ENCODE data around the gene PITPNC1.

Gene PITPNC1

DNA sequence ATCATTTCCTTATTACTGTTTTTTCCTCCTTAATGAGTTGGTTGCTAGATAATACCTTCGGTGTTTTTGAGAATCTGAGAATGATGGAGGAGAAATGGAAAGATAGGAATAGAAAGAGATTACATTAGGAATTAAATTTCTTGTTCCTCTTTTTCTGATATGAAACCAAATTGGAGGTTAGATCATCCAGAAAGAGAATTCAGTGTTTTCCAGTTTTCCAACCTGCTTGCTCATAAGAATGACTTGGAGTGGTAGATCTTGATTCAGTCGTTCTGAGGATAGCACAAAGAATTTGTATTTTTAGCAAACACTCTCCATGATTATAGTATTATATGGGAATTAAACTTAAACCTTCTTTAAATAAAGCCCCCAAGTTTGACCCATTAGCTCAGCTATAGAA lies 35.9 kb downstream of the PITPNC1 start:
- Histone ChIP-seq H3K4me1 (ENCODE audit: insufficient read depth, low read length, severe bottlenecking) (no peaks in the 10 kb centered on the region), H3K79me2 (ENCODE audit: insufficient read depth, low read length) (no peaks in the 10 kb centered on the region), H3K27ac (ENCODE audit: low read depth, low read length, poor library complexity, severe bottlenecking) (no peak overlapping the region), H2AFZ (ENCODE audit: low read length) (no peak overlapping the region), H3K4me2 (ENCODE audit: low read length) (no peak overlapping the region), H3K27me3 (ENCODE audit: insufficient read depth, low read length) (peaks cover 5% of the 10 kb centered on the region; the same call in 1 of the 2 replicates), H3K4me3 (ENCODE audit: low read depth, low read length, poor library complexity, severe bottlenecking) (no peak overlapping the region), H3K36me3 (ENCODE audit: insufficient read depth, low read length) (no peaks in the 10 kb centered on the region), H3K9me3 (ENCODE audit: low read length) (0 out of 2 replicates have a peak, but pooled peaks cover 5% of the 10 kb centered on the region), H3K9me2 (ENCODE audit: low read depth, low read length) (no peaks in the 10 kb centered on the region), H3K9ac (ENCODE audit: low read length) (no peak overlapping the region), H4K20me1 (ENCODE audit: insufficient read depth, low read length) (no peaks in the 10 kb centered on the region), H3F3A (ENCODE audit: insufficient read depth, low read length) (no peaks in the 10 kb centered on the region)
- TF ChIP-seq EZH2 (IDR thresholded peaks at IDR 0.05; ENCODE audit: borderline replicate concordance, low read length), result no peak
- TF ChIP-seq, protein P1, sequence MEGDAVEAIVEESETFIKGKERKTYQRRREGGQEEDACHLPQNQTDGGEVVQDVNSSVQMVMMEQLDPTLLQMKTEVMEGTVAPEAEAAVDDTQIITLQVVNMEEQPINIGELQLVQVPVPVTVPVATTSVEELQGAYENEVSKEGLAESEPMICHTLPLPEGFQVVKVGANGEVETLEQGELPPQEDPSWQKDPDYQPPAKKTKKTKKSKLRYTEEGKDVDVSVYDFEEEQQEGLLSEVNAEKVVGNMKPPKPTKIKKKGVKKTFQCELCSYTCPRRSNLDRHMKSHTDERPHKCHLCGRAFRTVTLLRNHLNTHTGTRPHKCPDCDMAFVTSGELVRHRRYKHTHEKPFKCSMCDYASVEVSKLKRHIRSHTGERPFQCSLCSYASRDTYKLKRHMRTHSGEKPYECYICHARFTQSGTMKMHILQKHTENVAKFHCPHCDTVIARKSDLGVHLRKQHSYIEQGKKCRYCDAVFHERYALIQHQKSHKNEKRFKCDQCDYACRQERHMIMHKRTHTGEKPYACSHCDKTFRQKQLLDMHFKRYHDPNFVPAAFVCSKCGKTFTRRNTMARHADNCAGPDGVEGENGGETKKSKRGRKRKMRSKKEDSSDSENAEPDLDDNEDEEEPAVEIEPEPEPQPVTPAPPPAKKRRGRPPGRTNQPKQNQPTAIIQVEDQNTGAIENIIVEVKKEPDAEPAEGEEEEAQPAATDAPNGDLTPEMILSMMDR (IDR thresholded peaks at IDR 0.05; ENCODE audit: low read length), result no peak

DNA sequence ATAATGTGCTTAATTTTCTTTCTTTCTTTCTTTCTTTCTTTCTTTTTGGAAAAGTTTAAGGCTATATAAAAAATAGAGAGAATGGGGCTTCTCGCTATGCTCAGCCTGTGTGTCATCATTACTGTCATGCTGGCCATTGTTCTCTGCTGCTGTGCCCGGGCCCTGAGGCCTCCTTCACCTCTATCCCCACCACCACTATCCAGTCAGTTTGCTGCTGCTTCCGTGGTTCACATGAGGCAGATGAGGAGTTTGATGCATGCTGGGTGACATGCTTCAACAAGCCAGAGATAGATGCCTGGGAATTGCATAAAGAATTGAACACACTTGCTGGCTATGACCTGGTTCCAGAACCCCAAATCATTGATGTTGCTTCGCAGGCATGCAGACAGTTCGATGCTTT lies 36.3 kb downstream of the PITPNC1 start:
- Histone ChIP-seq H3K9ac (ENCODE audit: low read length) (no peak overlapping the region), H3K36me3 (ENCODE audit: insufficient read depth, low read length) (no peaks in the 10 kb centered on the region), H3K4me3 (ENCODE audit: low read depth, low read length, poor library complexity, severe bottlenecking) (no peak overlapping the region), H3K27ac (ENCODE audit: low read depth, low read length, poor library complexity, severe bottlenecking) (no peak overlapping the region), H3K9me3 (ENCODE audit: low read length) (0 out of 2 replicates have a peak, but pooled peaks cover 5% of the 10 kb centered on the region), H3F3A (ENCODE audit: insufficient read depth, low read length) (no peaks in the 10 kb centered on the region), H3K27me3 (ENCODE audit: insufficient read depth, low read length) (peaks cover 5% of the 10 kb centered on the region; the same call in 1 of the 2 replicates), H4K20me1 (ENCODE audit: insufficient read depth, low read length) (no peaks in the 10 kb centered on the region), H2AFZ (ENCODE audit: low read length) (no peak overlapping the region), H3K79me2 (ENCODE audit: insufficient read depth, low read length) (no peaks in the 10 kb centered on the region), H3K4me2 (ENCODE audit: low read length) (no peak overlapping the region), H3K4me1 (ENCODE audit: insufficient read depth, low read length, severe bottlenecking) (no peaks in the 10 kb centered on the region), H3K9me2 (ENCODE audit: low read depth, low read length) (no peaks in the 10 kb centered on the region)
- no peak for TF ChIP-seq EZH2 (IDR thresholded peaks at IDR 0.05; ENCODE audit: borderline replicate concordance, low read length)
- TF ChIP-seq, protein P1 (IDR thresholded peaks at IDR 0.05; ENCODE audit: low read length), result no peak

DNA sequence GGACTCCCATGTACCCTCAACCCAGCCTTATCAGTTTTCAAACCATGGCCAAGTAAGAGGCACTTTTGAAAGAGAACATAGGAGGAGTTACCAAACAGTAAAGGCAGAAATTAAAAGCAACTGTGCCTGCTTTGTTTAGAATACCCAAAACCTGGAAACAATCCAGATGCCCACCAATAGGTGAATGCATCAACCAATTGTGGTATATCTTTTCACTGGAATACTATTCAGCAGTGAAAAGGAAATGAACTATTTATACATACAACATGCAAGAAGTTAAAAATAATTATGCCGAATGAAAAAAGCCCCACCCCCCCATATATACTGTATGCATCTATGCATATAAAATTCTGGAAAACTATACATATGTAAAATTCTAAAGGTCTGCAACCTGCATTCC lies 37.0 kb downstream of the PITPNC1 start:
- 0 out of 2 replicates have a peak, but pooled peaks cover 5% of the 10 kb centered on the region for H3K9me3 ChIP-seq (ENCODE audit: low read length)
- H3K27ac ChIP-seq (ENCODE audit: low read depth, low read length, poor library complexity, severe bottlenecking), result no peak overlapping the region
- H3K27me3 ChIP-seq (ENCODE audit: insufficient read depth, low read length), result peaks cover 5% of the 10 kb centered on the region; the same call in 1 of the 2 replicates
- no peaks in the 10 kb centered on the region for H3K79me2 ChIP-seq (ENCODE audit: insufficient read depth, low read length)
- H3K9me2 ChIP-seq (ENCODE audit: low read depth, low read length), result no peaks in the 10 kb centered on the region
- H3K4me1 ChIP-seq (ENCODE audit: insufficient read depth, low read length, severe bottlenecking), result no peaks in the 10 kb centered on the region
- TF ChIP-seq EZH2 (IDR thresholded peaks at IDR 0.05; ENCODE audit: borderline replicate concordance, low read length), result no peak
- TF ChIP-seq, protein P1 (IDR thresholded peaks at IDR 0.05; ENCODE audit: low read length), result no peak
- H4K20me1 ChIP-seq (ENCODE audit: insufficient read depth, low read length), result no peaks in the 10 kb centered on the region
- H3K4me3 ChIP-seq (ENCODE audit: low read depth, low read length, poor library complexity, severe bottlenecking), result no peak overlapping the region
- no peaks in the 10 kb centered on the region for H3K36me3 ChIP-seq (ENCODE audit: insufficient read depth, low read length)
- H3F3A ChIP-seq (ENCODE audit: insufficient read depth, low read length), result no peaks in the 10 kb centered on the region
- H3K4me2 ChIP-seq (ENCODE audit: low read length), result no peak overlapping the region
- H2AFZ ChIP-seq (ENCODE audit: low read length), result no peak overlapping the region
- no peak overlapping the region for H3K9ac ChIP-seq (ENCODE audit: low read length)

Data from OCI-LY1 (cell line).